GM23248 (cell line): ENCODE data around the gene VWA5B1. TPM values are rescaled to one million over a fixed set of nuclear protein-coding genes. Genes with fewer than 3 reads are reported as not detected.

ENCODE experiments used
- DNase-seq: peaks from one replicate; pipeline ENCODE4 v3.0.0-alpha.2; 2015
- H2AFZ ChIP-seq: fragments of 200-600 bp; sonication (generic); 2 replicates; pipeline ENCODE4 v1.6.1; 2016; ENCODE audit warnings: antibody characterized with exemption
- H3F3A ChIP-seq: fragments of 200-600 bp; sonication (generic); 2 replicates; pipeline ENCODE4 v1.6.1; 2016; ENCODE audit warnings: mild to moderate bottlenecking, antibody characterized with exemption, mixed run types; ENCODE audit not compliant: insufficient read depth
- H3K27ac ChIP-seq: fragments of 200-600 bp; sonication (generic); 2 replicates; pipeline ENCODE4 v1.5.1; 2016; ENCODE audit warnings: mild to moderate bottlenecking
- H3K27me3 ChIP-seq: fragments of 200-600 bp; sonication (generic); replicated peaks from 2 replicates; pipeline ENCODE4 v1.6.1; 2016; ENCODE audit warnings: mild to moderate bottlenecking; ENCODE audit not compliant: insufficient read depth
- H3K36me3 ChIP-seq: fragments of 200-600 bp; sonication (generic); 2 replicates; pipeline ENCODE4 v1.6.1; 2016; ENCODE audit warnings: low read depth, mild to moderate bottlenecking
- H3K4me1 ChIP-seq: fragments of 200-600 bp; sonication (generic); 2 replicates; pipeline ENCODE4 v1.6.1; 2016; ENCODE audit warnings: mild to moderate bottlenecking; ENCODE audit not compliant: insufficient read depth
- H3K4me2 ChIP-seq: fragments of 200-600 bp; sonication (generic); one replicate; pipeline ENCODE4 v1.6.1; 2016; ENCODE audit warnings: mild to moderate bottlenecking; ENCODE audit not compliant: unreplicated experiment
- H3K4me3 ChIP-seq: fragments of 200-600 bp; sonication (generic); 2 replicates; pipeline ENCODE4 v1.5.1; 2016; ENCODE audit warnings: mild to moderate bottlenecking
- H3K79me2 ChIP-seq: fragments of 200-600 bp; sonication (generic); 2 replicates; pipeline ENCODE4 v1.6.1; 2016; ENCODE audit warnings: mild to moderate bottlenecking; ENCODE audit not compliant: insufficient read depth
- H3K9ac ChIP-seq: fragments of 200-600 bp; sonication (generic); 2 replicates; pipeline ENCODE4 v1.6.1; 2016; ENCODE audit warnings: mild to moderate bottlenecking
- H3K9me2 ChIP-seq: fragments of 200-600 bp; sonication (generic); 2 replicates; pipeline ENCODE4 v1.6.1; 2016; ENCODE audit warnings: mixed run types, mild to moderate bottlenecking, moderate library complexity; ENCODE audit not compliant: insufficient read depth
- H3K9me3 ChIP-seq: fragments of 200-600 bp; sonication (generic); one replicate; pipeline ENCODE4 v1.6.1; 2017; ENCODE audit warnings: low read depth
- H4K20me1 ChIP-seq: fragments of 200-600 bp; sonication (generic); 2 replicates; pipeline ENCODE4 v1.6.0; 2016; ENCODE audit not compliant: insufficient read depth
- EZH2 ChIP-seq: fragments of 200-600 bp; sonication (generic); IDR thresholded peaks from 2 replicates; pipeline ENCODE4 v1.6.1; 2018; ENCODE audit warnings: antibody characterized with exemption, mild to moderate bottlenecking; ENCODE audit not compliant: insufficient read depth, poor library complexity, severe bottlenecking
- EZH2phosphoT487 ChIP-seq: fragments of 200-600 bp; sonication (generic); IDR thresholded peaks from 2 replicates; pipeline ENCODE4 v1.6.1; 2018; ENCODE audit warnings: antibody characterized with exemption, moderate library complexity, mild to moderate bottlenecking, low read depth; ENCODE audit not compliant: insufficient read depth
- WGBS, 2 experiments: methylation state at CpG; one replicate each; pipeline ENCODE4 v1.1.6; 2015 to 2017; ENCODE audit warnings: low lambda C conversion rate in 2 of 2, low coverage in 1 of 2; ENCODE audit errors: missing lambda C conversion rate in 2 of 2; 5-methylcytosine and 5-hydroxymethylcytosine counted together
- in situ Hi-C: fragments of 300-500 bp; cut with MboI; formaldehyde crosslinking; loops from 2 replicates; pipeline ENCODE4 v1.15.0; 2020
- polyA plus RNA-seq: library from polyadenylated mRNA; unstranded; fragments of >200 nt; fragmentation: Nextera tagmentation; extraction: Ambion mirVana; gene quantifications from 2 replicates; pipeline ENCODE4 v1.2.1, GENCODE V29; 2016
- total RNA-seq: library from RNA; depleted of rRNA; stranded (reverse); fragments of >200 nt; shearing (Covaris generic); gene quantifications from 2 replicates; pipeline ENCODE4 v1.2.3, GENCODE V29; 2014

The VWA5B1 gene
- total and polyA plus RNA-seq, 2 experiments from 2014 or later = not detected

DNA sequence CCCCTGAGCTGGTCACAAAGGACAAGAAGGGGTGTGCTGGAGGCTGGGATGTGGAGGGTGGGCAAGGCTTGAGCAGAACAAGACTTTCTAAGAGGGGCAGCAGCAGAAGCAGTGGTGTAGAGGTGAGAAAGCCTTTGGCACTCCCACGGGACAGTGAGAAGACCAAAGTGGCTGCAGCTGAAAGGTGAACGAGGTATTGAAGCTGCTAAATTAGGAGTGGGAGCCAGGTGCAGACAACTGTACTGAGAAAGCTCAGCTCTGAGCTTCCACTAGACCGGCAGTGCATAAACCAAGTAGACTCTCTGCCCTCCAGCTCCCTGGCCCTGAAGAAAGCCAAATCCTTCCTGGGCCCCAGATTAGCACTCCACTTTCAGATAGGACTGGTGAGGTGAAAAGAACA is 93.0 kb downstream of the VWA5B1 start:
- Histone ChIP-seq H3K9me3 (no peaks in the 10 kb centered on the region), H3K36me3 (no peaks in the 10 kb centered on the region), H4K20me1 (no peaks in the 10 kb centered on the region), H3K4me2 (no peak overlapping the region), H3K27ac (no peak overlapping the region), H3K4me1 (peaks cover 15% of the 10 kb centered on the region), H2AFZ (no peak overlapping the region), H3K27me3 (peaks cover 56% of the 10 kb centered on the region), H3K79me2 (no peaks in the 10 kb centered on the region), H3K4me3 (no peak overlapping the region), H3K9ac (no peak overlapping the region), H3F3A (peaks cover 14% of the 10 kb centered on the region), H3K9me2 (no peaks in the 10 kb centered on the region)
- TF ChIP-seq EZH2 (no peak), EZH2phosphoT487 (no peak)
- WGBS, 2 experiments = 50 to 60% methylated on average over 3 of the region's 3 CpGs
- in situ Hi-C loops = no loop called here
- no peak for DNase-seq

GRCh38 chr1:20385630-20386029 is 95.0 kb downstream of the VWA5B1 start:
- WGBS, 2 experiments = 49 to 53% methylated on average over 6 of the region's 6 CpGs
- in situ Hi-C loops = no loop called here
- no peak overlapping the region for H3K4me2 ChIP-seq

GRCh38 chr1:20386323-20387081 is 95.8 kb downstream of the VWA5B1 start:
- in situ Hi-C loops = no loop called here
- Histone ChIP-seq H3K27ac (no peak overlapping the region), H3K4me3 (no peak overlapping the region), H3K9ac (no peak overlapping the region), H3F3A (no peaks in the 10 kb centered on the region), H2AFZ (no peak overlapping the region), H3K27me3 (peaks cover 76% of the 10 kb centered on the region), H3K79me2 (no peaks in the 10 kb centered on the region), H3K36me3 (no peaks in the 10 kb centered on the region), H3K9me2 (no peaks in the 10 kb centered on the region), H3K9me3 (no peaks in the 10 kb centered on the region), H4K20me1 (no peaks in the 10 kb centered on the region), H3K4me1 (no peaks in the 10 kb centered on the region; the same call in 1 of the 2 replicates), H3K4me2 (no peak overlapping the region)
- TF ChIP-seq EZH2phosphoT487 (no peak), EZH2 (no peak)
- DNase-seq = no peak
- 36 to 46% methylated on average over 8 to 9 of the region's 9 CpGs for WGBS, 2 experiments

More at GRCh38 chr1:20385630-20386029, 95.0 kb downstream of the VWA5B1 start:
- Histone ChIP-seq H2AFZ (no peak overlapping the region), H3K36me3 (no peaks in the 10 kb centered on the region), H4K20me1 (no peaks in the 10 kb centered on the region), H3K9me2 (no peaks in the 10 kb centered on the region), H3K27ac (no peak overlapping the region), H3K4me1 (peaks cover 7% of the 10 kb centered on the region), H3K27me3 (peaks cover 68% of the 10 kb centered on the region), H3K9ac (no peak overlapping the region), H3K4me3 (no peak overlapping the region), H3F3A (peaks cover 6% of the 10 kb centered on the region; the same call in 1 of the 2 replicates), H3K79me2 (no peaks in the 10 kb centered on the region), H3K9me3 (no peaks in the 10 kb centered on the region)
- no peak for DNase-seq
- TF ChIP-seq EZH2phosphoT487 (no peak), EZH2 (no peak)

DNA sequence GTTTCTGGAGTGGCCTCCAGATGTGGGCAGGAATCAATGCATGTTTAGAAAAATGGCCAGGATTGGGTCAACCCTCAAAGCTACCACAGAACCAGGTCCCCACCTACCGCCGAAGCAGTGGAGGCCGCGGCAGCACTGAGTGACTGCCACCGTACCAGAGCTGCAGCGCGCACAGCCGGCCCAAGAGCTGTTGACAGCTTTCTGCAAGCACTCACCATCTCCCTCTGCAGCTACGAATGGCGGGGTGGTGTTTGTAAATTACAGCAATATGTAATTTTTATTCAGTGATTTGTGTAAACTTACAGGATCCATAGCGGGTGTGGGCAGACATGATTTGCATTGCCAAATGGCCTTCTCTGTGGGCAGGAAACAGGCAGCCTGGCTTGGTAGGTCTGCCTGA is 98.9 kb downstream of the VWA5B1 start:
- Histone ChIP-seq H3K9me2 (no peaks in the 10 kb centered on the region), H3K36me3 (no peaks in the 10 kb centered on the region), H3K9ac (no peak overlapping the region), H3K9me3 (no peaks in the 10 kb centered on the region), H2AFZ (no peak overlapping the region), H3K4me1 (no peaks in the 10 kb centered on the region; the same call in 1 of the 2 replicates), H3K79me2 (no peaks in the 10 kb centered on the region), H3K27ac (no peak overlapping the region), H4K20me1 (no peaks in the 10 kb centered on the region), H3K27me3 (peaks cover 84% of the 10 kb centered on the region), H3K4me3 (no peak overlapping the region), H3K4me2 (no peak overlapping the region), H3F3A (no peaks in the 10 kb centered on the region)
- in situ Hi-C loops = no loop called here
- no peak for DNase-seq
- TF ChIP-seq EZH2phosphoT487 = no peak
- TF ChIP-seq EZH2 = no peak
- WGBS, 2 experiments = 21 to 28% methylated on average over 11 of the region's 11 CpGs
